ENCODE data around the gene TCAP.

TCAP gene

GRCh38 chr17:39642291-39643074, 22.7 kb upstream of the TCAP start:
- DNase-seq = no peak
- in situ Hi-C loops (cut with HindIII; ENCODE audit: low pct_ligation_motif_present, low pct_unique_long_range_greater_than_20kb, low sequenced_read_pairs) = no loop called here

- DNase-seq = peak; percentile 22
- in situ Hi-C loops (cut with HindIII; ENCODE audit: low pct_ligation_motif_present, low pct_unique_long_range_greater_than_20kb, low sequenced_read_pairs) = no loop called here
Observed at GRCh38 chr17:39643271-39643670, 21.9 kb upstream of the TCAP start.

GRCh38 chr17:39647256-39647655, 17.9 kb upstream of the TCAP start:
- in situ Hi-C loops (cut with HindIII; ENCODE audit: low pct_ligation_motif_present, low pct_unique_long_range_greater_than_20kb, low sequenced_read_pairs) = no loop called here
- no peak for DNase-seq

- no peak for DNase-seq
- in situ Hi-C loops (cut with HindIII; ENCODE audit: low pct_ligation_motif_present, low pct_unique_long_range_greater_than_20kb, low sequenced_read_pairs) = no loop called here
Observed at GRCh38 chr17:39648616-39649366, 16.4 kb upstream of the TCAP start.

GRCh38 chr17:39650121-39650579, 15.0 kb upstream of the TCAP start:
- no peak for DNase-seq
- in situ Hi-C loops (cut with HindIII; ENCODE audit: low pct_ligation_motif_present, low pct_unique_long_range_greater_than_20kb, low sequenced_read_pairs) = no loop called here

GRCh38 chr17:39651923-39652586, 13.1 kb upstream of the TCAP start:
- DNase-seq = no peak
- in situ Hi-C loops (cut with HindIII; ENCODE audit: low pct_ligation_motif_present, low pct_unique_long_range_greater_than_20kb, low sequenced_read_pairs) = no loop called here

- no peak for DNase-seq
- in situ Hi-C loops (cut with HindIII; ENCODE audit: low pct_ligation_motif_present, low pct_unique_long_range_greater_than_20kb, low sequenced_read_pairs) = no loop called here
Observed at GRCh38 chr17:39652587-39653315, 12.4 kb upstream of the TCAP start.

GRCh38 chr17:39653316-39653661, 11.9 kb upstream of the TCAP start:
- in situ Hi-C loops (cut with HindIII; ENCODE audit: low pct_ligation_motif_present, low pct_unique_long_range_greater_than_20kb, low sequenced_read_pairs) = no loop called here

GRCh38 chr17:39653662-39654331, 11.4 kb upstream of the TCAP start:
- in situ Hi-C loops (cut with HindIII; ENCODE audit: low pct_ligation_motif_present, low pct_unique_long_range_greater_than_20kb, low sequenced_read_pairs) = no loop called here
- DNase-seq = peak; percentile 66

More at GRCh38 chr17:39653316-39653661, 11.9 kb upstream of the TCAP start:
- no peak for DNase-seq

GRCh38 chr17:39655105-39655504, 10.0 kb upstream of the TCAP start:
- DNase-seq = no peak
- in situ Hi-C loops (cut with HindIII; ENCODE audit: low pct_ligation_motif_present, low pct_unique_long_range_greater_than_20kb, low sequenced_read_pairs) = no loop called here

GRCh38 chr17:39658346-39658745, 6.8 kb upstream of the TCAP start:
- in situ Hi-C loops (cut with HindIII; ENCODE audit: low pct_ligation_motif_present, low pct_unique_long_range_greater_than_20kb, low sequenced_read_pairs) = no loop called here
- no peak for DNase-seq

GRCh38 chr17:39658760-39659159, 6.4 kb upstream of the TCAP start:
- DNase-seq = no peak
- in situ Hi-C loops (cut with HindIII; ENCODE audit: low pct_ligation_motif_present, low pct_unique_long_range_greater_than_20kb, low sequenced_read_pairs) = no loop called here

GRCh38 chr17:39659279-39660010, 5.7 kb upstream of the TCAP start:
- no peak for DNase-seq
- in situ Hi-C loops (cut with HindIII; ENCODE audit: low pct_ligation_motif_present, low pct_unique_long_range_greater_than_20kb, low sequenced_read_pairs) = no loop called here

GRCh38 chr17:39660011-39660360, 5.2 kb upstream of the TCAP start:
- DNase-seq = no peak
- in situ Hi-C loops (cut with HindIII; ENCODE audit: low pct_ligation_motif_present, low pct_unique_long_range_greater_than_20kb, low sequenced_read_pairs) = no loop called here

GRCh38 chr17:39660397-39661385, 4.5 kb upstream of the TCAP start:
- DNase-seq = no peak
- in situ Hi-C loops (cut with HindIII; ENCODE audit: low pct_ligation_motif_present, low pct_unique_long_range_greater_than_20kb, low sequenced_read_pairs) = no loop called here

- DNase-seq = no peak
- in situ Hi-C loops (cut with HindIII; ENCODE audit: low pct_ligation_motif_present, low pct_unique_long_range_greater_than_20kb, low sequenced_read_pairs) = no loop called here
Observed at GRCh38 chr17:39661744-39662541, 3.2 kb upstream of the TCAP start.

Measured in ACHN (cell line).